Body of pancreas (tissue), 4 donors: ENCODE results near the gene HOXC5.

Experiments used
- CTCF ChIP-seq, 7 experiments: fragments of 450-650 bp in 4 of 7; fragments of 200-600 bp in 3 of 7; sonication (generic) in 3 of 7; IDR thresholded peaks; one replicate each; pipeline ENCODE4 v1.5.1; 2016 to 2019; ENCODE audit warnings: antibody characterized with exemption in 7 of 7
- POLR2A ChIP-seq, 3 donors: fragments of 450-650 bp; IDR thresholded peaks; one replicate each; pipeline ENCODE4 v1.6.1; 2016; ENCODE audit warnings: antibody characterized with exemption in 3 of 3, mild to moderate bottlenecking in 2 of 3

GRCh38 chr12:53983568-53983949 lies 49.3 kb upstream of the HOXC5 start:
- no peak for TF ChIP-seq CTCF (IDR thresholded peaks at IDR 0.05)
- no peak for TF ChIP-seq POLR2A (IDR thresholded peaks at IDR 0.05)
